Endodermal cell (in vitro differentiated cells): ENCODE results near the gene HID1. TPM values are rescaled to one million over a fixed set of nuclear protein-coding genes. Genes with fewer than 3 reads are reported as not detected.

ENCODE experiments used
- DNase-seq: peaks from one replicate; pipeline ENCODE4 v3.0.0-alpha.2; 2017
- H3K27ac ChIP-seq: 2 replicates; pipeline ENCODE4 v1.5.1; 2013; ENCODE audit warnings: mild to moderate bottlenecking, low read depth, low read length, moderate library complexity
- H3K27me3 ChIP-seq: 2 replicates; pipeline ENCODE4 v1.6.1; 2013; ENCODE audit warnings: mild to moderate bottlenecking, low read length, moderate library complexity; ENCODE audit not compliant: insufficient read depth, control insufficient read depth, poor library complexity, severe bottlenecking
- H3K36me3 ChIP-seq: 2 replicates; pipeline ENCODE4 v1.7.0; 2013; ENCODE audit warnings: mild to moderate bottlenecking, low read length, moderate library complexity; ENCODE audit not compliant: control insufficient read depth, insufficient read depth
- H3K4me1 ChIP-seq: one replicate; pipeline ENCODE4 v1.7.0; 2013; ENCODE audit warnings: low read length; ENCODE audit not compliant: control insufficient read depth, insufficient read depth
- H3K4me3 ChIP-seq: 2 replicates; pipeline ENCODE4 v1.5.1; 2013; ENCODE audit warnings: mild to moderate bottlenecking, low read length, moderate library complexity
- H3K9ac ChIP-seq: 2 replicates; pipeline ENCODE4 v1.6.1; 2013; ENCODE audit warnings: mild to moderate bottlenecking, low read length, moderate library complexity; ENCODE audit not compliant: poor library complexity, severe bottlenecking; ENCODE audit errors: extremely low read depth
- H3K9me3 ChIP-seq: 2 replicates; pipeline ENCODE4 v1.6.1; 2013; ENCODE audit warnings: mild to moderate bottlenecking, low read length, moderate library complexity; ENCODE audit not compliant: control insufficient read depth
- H3K27ac Mint-ChIP-seq: 2 replicates; pipeline ENCODE4 v1.8.0; 2020; ENCODE audit warnings: mixed read lengths
- H3K27me3 Mint-ChIP-seq: 2 replicates; pipeline ENCODE4 v1.8.0; 2021; ENCODE audit warnings: mild to moderate bottlenecking, mixed read lengths; ENCODE audit not compliant: insufficient read depth
- H3K36me3 Mint-ChIP-seq: 2 replicates; pipeline ENCODE4 v1.8.0; 2020; ENCODE audit warnings: low read depth, mixed read lengths
- H3K4me1 Mint-ChIP-seq: 2 replicates; pipeline ENCODE4 v1.8.0; 2020; ENCODE audit warnings: mixed read lengths
- H3K4me3 Mint-ChIP-seq: 2 replicates; pipeline ENCODE4 v1.8.0; 2020; ENCODE audit warnings: mild to moderate bottlenecking, moderate library complexity, mixed read lengths
- H3K9me3 Mint-ChIP-seq: 2 replicates; pipeline ENCODE4 v1.8.0; 2020; ENCODE audit warnings: mild to moderate bottlenecking, mixed read lengths
- CTCF ChIP-seq: fragments of 200-600 bp; sonication (generic); conservative IDR thresholded peaks from 2 replicates; pipeline ENCODE4 v1.5.0; 2021; ENCODE audit warnings: antibody characterized with exemption, mild to moderate bottlenecking
- WGBS, 2 experiments: methylation state at CpG; one replicate each; pipeline versions ENCODE4 v1.1.5 to v1.1.7; 2013; ENCODE audit warnings: missing lambda C conversion rate in 2 of 2, mixed read lengths in 1 of 2; ENCODE audit not compliant: insufficient coverage in 1 of 2, insufficient read length in 1 of 2; 5-methylcytosine and 5-hydroxymethylcytosine counted together
- total RNA-seq, 2 donors: library from RNA; stranded (reverse); fragmentation: NEBNext Ultra II Directional in 1 of 2; extraction: Animal tissue kit (Norgen Biotek cat#: 25700) in 1 of 2; gene quantifications; 2 replicates in 1 of 2; 3 replicates in 1 of 2; pipeline ENCODE4 v1.2.1, GENCODE V29; 2021

The HID1 gene
- total RNA-seq, 2 donors from 2014 or later = 7.6 to 11.4 TPM

GRCh38 chr17:74941128-74941725 is 31.3 kb downstream of the HID1 start:
- H3K27me3 ChIP-seq = peaks cover 82% of the 10 kb centered on the region

GRCh38 chr17:74939534-74939933 is 33.0 kb downstream of the HID1 start:
- Mint-ChIP-seq H3K4me1 (no peaks in the 10 kb centered on the region), H3K9me3 (no peaks in the 10 kb centered on the region), H3K4me3 (no peak overlapping the region), H3K27ac (no peak overlapping the region), H3K36me3 (no peaks in the 10 kb centered on the region), H3K27me3 (peaks cover 77% of the 10 kb centered on the region)
- WGBS, 2 experiments = 64 to 90% methylated on average over 2 to 8 of the region's 8 CpGs
- Histone ChIP-seq H3K9me3 (no peaks in the 10 kb centered on the region), H3K4me1 (no peaks in the 10 kb centered on the region), H3K36me3 (no peaks in the 10 kb centered on the region), H3K27ac (no peak overlapping the region), H3K4me3 (no peak overlapping the region), H3K27me3 (peaks cover 89% of the 10 kb centered on the region), H3K9ac (no peak overlapping the region)
- TF ChIP-seq CTCF = no peak
- DNase-seq = no peak

More at GRCh38 chr17:74941128-74941725, 31.3 kb downstream of the HID1 start:
- no peaks in the 10 kb centered on the region for H3K9me3 Mint-ChIP-seq
- TF ChIP-seq CTCF = no peak
- no peak overlapping the region for H3K27ac Mint-ChIP-seq
- 84 to 86% methylated on average over 18 to 21 of the region's 21 CpGs for WGBS, 2 experiments
- peaks cover 71% of the 10 kb centered on the region for H3K27me3 Mint-ChIP-seq
- H3K9me3 ChIP-seq = no peaks in the 10 kb centered on the region
- no peak overlapping the region for H3K4me3 ChIP-seq
- H3K4me3 Mint-ChIP-seq = no peak overlapping the region
- no peaks in the 10 kb centered on the region for H3K4me1 ChIP-seq
- no peaks in the 10 kb centered on the region for H3K36me3 ChIP-seq
- no peak for DNase-seq
- no peak overlapping the region for H3K27ac ChIP-seq
- H3K36me3 Mint-ChIP-seq = no peaks in the 10 kb centered on the region
- H3K4me1 Mint-ChIP-seq = no peaks in the 10 kb centered on the region
- H3K9ac ChIP-seq = no peak overlapping the region

- Histone ChIP-seq H3K4me3 (no peak overlapping the region), H3K27ac (no peak overlapping the region), H3K4me1 (no peaks in the 10 kb centered on the region), H3K9ac (no peak overlapping the region), H3K9me3 (no peaks in the 10 kb centered on the region), H3K36me3 (no peaks in the 10 kb centered on the region), H3K27me3 (peaks cover 93% of the 10 kb centered on the region)
- Mint-ChIP-seq H3K36me3 (no peaks in the 10 kb centered on the region), H3K9me3 (no peaks in the 10 kb centered on the region), H3K27me3 (peaks cover 84% of the 10 kb centered on the region), H3K4me3 (no peak overlapping the region), H3K27ac (no peak overlapping the region), H3K4me1 (no peaks in the 10 kb centered on the region)
- 61 to 67% methylated on average over 7 to 8 of the region's 8 CpGs for WGBS, 2 experiments
- TF ChIP-seq CTCF = no peak
- DNase-seq = no peak
Observed at GRCh38 chr17:74938194-74938950, 34.2 kb downstream of the HID1 start.
